HG02852 (cell line): ENCODE measurements around the gene SND1.

Experiments used
- ATAC-seq: cut with Tn5 transposase; IDR thresholded peaks from one replicate; pipeline ENCODE4 v1.9.1; 2021; ENCODE audit warnings: mild to moderate bottlenecking, moderate library complexity; ENCODE audit not compliant: unreplicated experiment

The SND1 gene

GRCh38 chr7:128076196-128076795, 424.3 kb downstream of the SND1 start:
- ATAC-seq: no peak

GRCh38 chr7:128076796-128077271, 424.8 kb downstream of the SND1 start:
- no peak for ATAC-seq

GRCh38 chr7:128078309-128078708, 426.3 kb downstream of the SND1 start:
- no peak for ATAC-seq

GRCh38 chr7:128080169-128080568, 428.2 kb downstream of the SND1 start:
- no peak for ATAC-seq

GRCh38 chr7:128081351-128081750, 429.4 kb downstream of the SND1 start:
- no peak for ATAC-seq

- no peak for ATAC-seq
Measured at GRCh38 chr7:128081808-128082207, 429.8 kb downstream of the SND1 start.

GRCh38 chr7:128082431-128082830, 430.4 kb downstream of the SND1 start:
- ATAC-seq: no peak

- no peak for ATAC-seq
Measured at GRCh38 chr7:128084896-128085608, 433.1 kb downstream of the SND1 start.

GRCh38 chr7:128090492-128090891, 438.5 kb downstream of the SND1 start:
- ATAC-seq: no peak

GRCh38 chr7:128091106-128091505, 439.1 kb downstream of the SND1 start:
- ATAC-seq: no peak

- ATAC-seq: no peak
Measured at GRCh38 chr7:128092221-128092620, 440.2 kb downstream of the SND1 start.

GRCh38 chr7:128093614-128094570, 441.9 kb downstream of the SND1 start:
- ATAC-seq: no peak

- no peak for ATAC-seq
Measured at GRCh38 chr7:128094686-128095085, 442.7 kb downstream of the SND1 start.

GRCh38 chr7:128097211-128097731, 445.3 kb downstream of the SND1 start:
- ATAC-seq: no peak

GRCh38 chr7:128098629-128099028, 446.6 kb downstream of the SND1 start:
- no peak for ATAC-seq

GRCh38 chr7:128099204-128099671, 447.2 kb downstream of the SND1 start:
- no peak for ATAC-seq

GRCh38 chr7:128100225-128100948, 448.4 kb downstream of the SND1 start:
- no peak for ATAC-seq

- ATAC-seq: no peak
Measured at GRCh38 chr7:128100949-128101713, 449.1 kb downstream of the SND1 start.

GRCh38 chr7:128102490-128103291, 450.7 kb downstream of the SND1 start:
- ATAC-seq: no peak
